Activated CD8-positive, alpha-beta T cell treated with anti-CD3 and anti-CD28 coated beads, Interleukin-2, amount 10 ng/mL, durations not matched to agents 7 days and 5 days (primary cell): Measurements from ENCODE around the gene EVPLL. TPM values are rescaled to one million over a fixed set of nuclear protein-coding genes. Genes with fewer than 3 reads are reported as not detected.
"Not testable (repeated sequence)": the region's sequence is repeated elsewhere in the genome, so short reads cannot be mapped to it uniquely, and the experiment has no call there.

ENCODE experiments used
- ATAC-seq: fragments of 150-1000 bp; cut with Tn5 transposase; one replicate; pipeline ENCODE4 v1.10.0; 2021; ENCODE audit warnings: moderate library complexity
- CTCF ChIA-PET: fragments of 350-600 bp; sonication (Branson Sonifier 250); formaldehyde crosslinking; loops from one replicate; lab custom pipeline; 2021; ENCODE audit warnings: antibody characterized with exemption; lab: Charles Lee
- POLR2A ChIA-PET: fragments of 350-600 bp; sonication (Branson Sonifier 250); formaldehyde crosslinking; loops from one replicate; lab custom pipeline; 2021; ENCODE audit warnings: antibody characterized with exemption; lab: Charles Lee
- DNase-seq: peaks from one replicate; pipeline ENCODE4 v3.0.0-alpha.2; 2020
- H3K27ac Mint-ChIP-seq: one replicate; pipeline ENCODE4 v1.8.0; 2021; ENCODE audit warnings: mild to moderate bottlenecking, mixed read lengths
- H3K27me3 Mint-ChIP-seq: one replicate; pipeline ENCODE4 v1.8.0; 2021; ENCODE audit warnings: low read depth, mixed read lengths
- H3K36me3 Mint-ChIP-seq: one replicate; pipeline ENCODE4 v1.8.0; 2021; ENCODE audit warnings: low read depth, mixed read lengths
- H3K4me1 Mint-ChIP-seq: one replicate; pipeline ENCODE4 v1.8.0; 2021; ENCODE audit warnings: low read depth, mixed read lengths
- H3K4me3 Mint-ChIP-seq: one replicate; pipeline ENCODE4 v1.8.0; 2021; ENCODE audit warnings: mild to moderate bottlenecking, mixed read lengths
- H3K9me3 Mint-ChIP-seq: one replicate; pipeline ENCODE4 v1.8.0; 2022; ENCODE audit warnings: mixed read lengths; ENCODE audit not compliant: insufficient read depth
- total RNA-seq, 2 experiments: library from RNA; stranded (reverse); gene quantifications; one replicate each; pipeline ENCODE4 v1.2.3, GENCODE V29; 2021

Gene EVPLL
- total RNA-seq, 2 experiments from 2014 or later, result not detected

- CTCF ChIA-PET, result interaction anchor here (0.7 to 0.8 kb wide), 2 partner anchors 13 to 147 kb away, joined by 3 read pairs; no protein-coding TSS in a partner anchor
- POLR2A ChIA-PET, result interaction anchor here (0.9 kb wide), 1 partner anchor 16 kb away, joined by 3 read pairs; no protein-coding TSS in a partner anchor
- peak overlapping the region; percentile 83 for H3K27ac Mint-ChIP-seq
Measured at GRCh38 chr17:18362698-18363100, 14.9 kb upstream of the EVPLL start.

GRCh38 chr17:18363101-18364049 lies 14.2 kb upstream of the EVPLL start, which contains the start of gene SHMT1:
Gene SHMT1, minus strand, starts transcription at chr17:18363550. Its CDS starts 7,569 bp downstream, at chr17:18355981.
- H3K27ac Mint-ChIP-seq, result peak within 1 kb of the TSS; percentile 92
- ChIA-PET CTCF (interaction anchor here (0.7 to 0.8 kb wide), 2 partner anchors 14 to 147 kb away, joined by 3 read pairs; no protein-coding TSS in a partner anchor), POLR2A (interaction anchor here (0.6 to 0.9 kb wide), 2 partner anchors 16 to 1323 kb away, joined by 3 read pairs; no protein-coding TSS in a partner anchor)
- peaks cover 23% of the 10 kb centered on the region for H3K4me1 Mint-ChIP-seq
- no peaks in the 10 kb centered on the region for H3K9me3 Mint-ChIP-seq
- DNase-seq (peak; percentile 93), ATAC-seq (peak; percentile 100)
- H3K27me3 Mint-ChIP-seq, result peaks cover 4% of the 10 kb centered on the region
- H3K4me3 Mint-ChIP-seq, result peak within 1 kb of the TSS; percentile 91
- H3K36me3 Mint-ChIP-seq, result peaks cover 16% of the 10 kb centered on the region

More at GRCh38 chr17:18362698-18363100, 14.9 kb upstream of the EVPLL start:
- Mint-ChIP-seq H3K36me3 (peaks cover 16% of the 10 kb centered on the region), H3K4me1 (peaks cover 23% of the 10 kb centered on the region), H3K27me3 (peaks cover 3% of the 10 kb centered on the region), H3K9me3 (no peaks in the 10 kb centered on the region), H3K4me3 (peak overlapping the region; percentile 91)
- ATAC-seq, result peak; percentile 9
- DNase-seq, result peak; percentile 45

GRCh38 chr17:18364166-18364565 lies 13.4 kb upstream of the EVPLL start:
- DNase-seq (no peak), ATAC-seq (no peak)
- Mint-ChIP-seq H3K4me1 (peaks cover 22% of the 10 kb centered on the region), H3K27me3 (peaks cover 4% of the 10 kb centered on the region), H3K27ac (no peak overlapping the region), H3K36me3 (peaks cover 15% of the 10 kb centered on the region), H3K4me3 (peak overlapping the region; percentile 15), H3K9me3 (no peaks in the 10 kb centered on the region)
- CTCF ChIA-PET, result no interaction called here
- POLR2A ChIA-PET, result interaction anchor here (0.6 kb wide), 1 partner anchor 1324 kb away, joined by 3 read pairs; no protein-coding TSS in a partner anchor

GRCh38 chr17:18368946-18369345 lies 8.6 kb upstream of the EVPLL start:
- no peaks in the 10 kb centered on the region for H3K36me3 Mint-ChIP-seq
- H3K9me3 Mint-ChIP-seq, result no peaks in the 10 kb centered on the region
- peaks cover 17% of the 10 kb centered on the region for H3K27me3 Mint-ChIP-seq
- no peak for DNase-seq
- ChIA-PET POLR2A (no interaction called here), CTCF (no interaction called here)
- ATAC-seq, result no peak
- H3K27ac Mint-ChIP-seq, result no peak overlapping the region
- peaks cover 7% of the 10 kb centered on the region for H3K4me1 Mint-ChIP-seq
- H3K4me3 Mint-ChIP-seq, result no peak overlapping the region

GRCh38 chr17:18370761-18371160 lies 6.8 kb upstream of the EVPLL start:
- peaks cover 17% of the 10 kb centered on the region for H3K27me3 Mint-ChIP-seq
- ATAC-seq (no peak), DNase-seq (no peak)
- H3K36me3 Mint-ChIP-seq, result no peaks in the 10 kb centered on the region
- peaks cover 7% of the 10 kb centered on the region for H3K4me1 Mint-ChIP-seq
- CTCF ChIA-PET, result no interaction called here
- H3K27ac Mint-ChIP-seq, result no peak overlapping the region
- H3K4me3 Mint-ChIP-seq, result no peak overlapping the region
- POLR2A ChIA-PET, result no interaction called here
- no peaks in the 10 kb centered on the region for H3K9me3 Mint-ChIP-seq

- H3K36me3 Mint-ChIP-seq, result no peaks in the 10 kb centered on the region
Measured at GRCh38 chr17:18371455-18371854, 6.1 kb upstream of the EVPLL start.

GRCh38 chr17:18373181-18373580 lies 4.4 kb upstream of the EVPLL start:
- H3K4me3 Mint-ChIP-seq, ATAC-seq, H3K27ac Mint-ChIP-seq, H3K9me3 Mint-ChIP-seq, H3K36me3 Mint-ChIP-seq, POLR2A ChIA-PET, DNase-seq, CTCF ChIA-PET: not testable (repeated sequence)
- Mint-ChIP-seq H3K4me1 (peaks cover 11% of the 10 kb centered on the region), H3K27me3 (peaks cover 12% of the 10 kb centered on the region)

More at GRCh38 chr17:18371455-18371854, 6.1 kb upstream of the EVPLL start:
- CTCF ChIA-PET, result no interaction called here
- H3K27me3 Mint-ChIP-seq, result peaks cover 17% of the 10 kb centered on the region
- ATAC-seq (no peak), DNase-seq (no peak)
- POLR2A ChIA-PET, result no interaction called here
- H3K4me1 Mint-ChIP-seq, result peaks cover 7% of the 10 kb centered on the region
- H3K4me3 Mint-ChIP-seq, result no peak overlapping the region
- no peak overlapping the region for H3K27ac Mint-ChIP-seq
- H3K9me3 Mint-ChIP-seq, result no peaks in the 10 kb centered on the region

GRCh38 chr17:18374216-18374615 lies 3.4 kb upstream of the EVPLL start:
- CTCF ChIA-PET, result no interaction called here
- peaks cover 12% of the 10 kb centered on the region for H3K27me3 Mint-ChIP-seq
- POLR2A ChIA-PET, result no interaction called here
- no peaks in the 10 kb centered on the region for H3K9me3 Mint-ChIP-seq
- no peak for ATAC-seq
- no peak overlapping the region for H3K4me3 Mint-ChIP-seq
- DNase-seq, result no peak
- no peak overlapping the region for H3K27ac Mint-ChIP-seq
- peaks cover 11% of the 10 kb centered on the region for H3K4me1 Mint-ChIP-seq
- no peaks in the 10 kb centered on the region for H3K36me3 Mint-ChIP-seq

GRCh38 chr17:18378205-18378505 lies 577 bp downstream of the EVPLL start:
- ChIA-PET CTCF (no interaction called here), POLR2A (no interaction called here)
- Mint-ChIP-seq H3K27me3 (peaks cover 7% of the 10 kb centered on the region), H3K4me1 (peaks cover 6% of the 10 kb centered on the region), H3K9me3 (no peaks in the 10 kb centered on the region), H3K27ac (no peak overlapping the region), H3K4me3 (no peak overlapping the region), H3K36me3 (no peaks in the 10 kb centered on the region)
- no peak for ATAC-seq
- DNase-seq, result no peak

- H3K27me3 Mint-ChIP-seq, H3K9me3 Mint-ChIP-seq, ATAC-seq, DNase-seq, H3K4me1 Mint-ChIP-seq, H3K27ac Mint-ChIP-seq, H3K4me3 Mint-ChIP-seq, H3K36me3 Mint-ChIP-seq, POLR2A ChIA-PET, CTCF ChIA-PET: not testable (repeated sequence)
Measured at GRCh38 chr17:18378614-18379013, 1.0 kb downstream of the EVPLL start.

- Mint-ChIP-seq H3K4me1 (peaks cover 6% of the 10 kb centered on the region), H3K36me3 (no peaks in the 10 kb centered on the region), H3K4me3 (no peak overlapping the region), H3K9me3 (no peaks in the 10 kb centered on the region), H3K27ac (no peak overlapping the region), H3K27me3 (peaks cover 11% of the 10 kb centered on the region)
- POLR2A ChIA-PET, result no interaction called here
- CTCF ChIA-PET, result no interaction called here
- ATAC-seq, result no peak
- no peak for DNase-seq
Measured at GRCh38 chr17:18379246-18380146, 1.9 kb downstream of the EVPLL start.
